CD4-positive, alpha-beta memory T cell (primary cell): ENCODE measurements around the gene EIF4E1B. TPM values are rescaled to one million over a fixed set of nuclear protein-coding genes. Genes with fewer than 3 reads are reported as not detected.
A peak's percentile ranks its signal among the peaks of the same experiment; 100 is the strongest.
"Not testable (repeated sequence)": the region's sequence is repeated elsewhere in the genome, so short reads cannot be mapped to it uniquely, and the experiment has no call there.

Source experiments
- CTCF ChIA-PET: fragments of 350-600 bp; sonication (Branson Sonifier 250); formaldehyde crosslinking; loops from one replicate; lab custom pipeline; 2021; ENCODE audit warnings: inconsistent platforms; ENCODE audit not compliant: partially characterized antibody; lab: Charles Lee
- POLR2A ChIA-PET: fragments of 350-600 bp; sonication (Branson Sonifier 250); formaldehyde crosslinking; loops from one replicate; lab custom pipeline; 2021; ENCODE audit not compliant: partially characterized antibody; lab: Charles Lee
- DNase-seq, 5 donors: peaks; one replicate each; pipeline versions ENCODE4 v3.0.0 to v3.0.0-alpha.2; 2020 to 2022; ENCODE audit warnings: mixed read lengths in 1 of 5
- H3K27ac ChIP-seq: one replicate; pipeline ENCODE4 v1.7.0; 2013; ENCODE audit warnings: low read depth, low read length
- H3K27me3 ChIP-seq: 2 replicates; pipeline ENCODE4 v1.7.0; 2013; ENCODE audit warnings: mild to moderate bottlenecking, low read length, moderate library complexity; ENCODE audit not compliant: insufficient read depth
- H3K36me3 ChIP-seq: 2 replicates; pipeline ENCODE4 v1.7.0; 2013; ENCODE audit warnings: mild to moderate bottlenecking, low read length, moderate library complexity; ENCODE audit not compliant: insufficient read depth
- H3K4me1 ChIP-seq: 2 replicates; pipeline ENCODE4 v1.7.0; 2013; ENCODE audit warnings: mild to moderate bottlenecking, low read length, moderate library complexity; ENCODE audit not compliant: insufficient read depth
- H3K4me3 ChIP-seq, 2 donors: one replicate each; pipeline ENCODE4 v1.7.0; 2013; ENCODE audit warnings: low read length in 2 of 2, mild to moderate bottlenecking in 1 of 2
- H3K9me3 ChIP-seq, 2 donors: one replicate each; pipeline ENCODE4 v1.7.0; 2013; ENCODE audit warnings: low read length in 2 of 2, control low read depth in 1 of 2; ENCODE audit not compliant: control insufficient read depth in 1 of 2
- H3K27ac Mint-ChIP-seq, 7 donors: one replicate each; pipeline ENCODE4 v1.8.0; 2020 to 2021; ENCODE audit warnings: mixed read lengths in 7 of 7, mild to moderate bottlenecking in 6 of 7, inconsistent platforms in 3 of 7, moderate library complexity in 3 of 7
- H3K27me3 Mint-ChIP-seq, 2 donors: one replicate each; pipeline ENCODE4 v1.8.0; 2020 to 2021; ENCODE audit warnings: mixed read lengths in 2 of 2
- H3K36me3 Mint-ChIP-seq, 2 donors: one replicate each; pipeline ENCODE4 v1.8.0; 2020 to 2021; ENCODE audit warnings: mixed read lengths in 2 of 2, inconsistent platforms in 1 of 2, mild to moderate bottlenecking in 1 of 2
- H3K4me1 Mint-ChIP-seq, 4 donors: one replicate each; pipeline ENCODE4 v1.8.0; 2020 to 2021; ENCODE audit warnings: mixed read lengths in 4 of 4, mild to moderate bottlenecking in 1 of 4
- H3K4me3 Mint-ChIP-seq, 8 donors: one replicate each; pipeline ENCODE4 v1.8.0; 2020 to 2021; ENCODE audit warnings: mixed read lengths in 8 of 8, mild to moderate bottlenecking in 7 of 8, moderate library complexity in 6 of 8, inconsistent platforms in 3 of 8
- H3K9me3 Mint-ChIP-seq, 8 donors: one replicate each; pipeline ENCODE4 v1.8.0; 2020 to 2021; ENCODE audit warnings: mixed read lengths in 8 of 8, mild to moderate bottlenecking in 5 of 8, inconsistent platforms in 3 of 8, moderate library complexity in 1 of 8
- intact Hi-C: fragments of 100-400 bp; cut with micrococcal nuclease; formaldehyde crosslinking; loops from one replicate; pipeline ENCODE4 v1.15.1; 2023
- polyA plus RNA-seq, 2 donors: library from polyadenylated mRNA; unstranded; fragments of 300-500 nt; fragmentation: Illumina TruSeq; gene quantifications; one replicate each; pipeline ENCODE4 v1.2.3, GENCODE V29; 2021
- total RNA-seq, 2 experiments: library from RNA; stranded (reverse); gene quantifications; one replicate each; pipeline ENCODE4 v1.2.3, GENCODE V29; 2021

The EIF4E1B gene
- total and polyA plus RNA-seq, 4 experiments from 2014 or later, result not detected

DNA sequence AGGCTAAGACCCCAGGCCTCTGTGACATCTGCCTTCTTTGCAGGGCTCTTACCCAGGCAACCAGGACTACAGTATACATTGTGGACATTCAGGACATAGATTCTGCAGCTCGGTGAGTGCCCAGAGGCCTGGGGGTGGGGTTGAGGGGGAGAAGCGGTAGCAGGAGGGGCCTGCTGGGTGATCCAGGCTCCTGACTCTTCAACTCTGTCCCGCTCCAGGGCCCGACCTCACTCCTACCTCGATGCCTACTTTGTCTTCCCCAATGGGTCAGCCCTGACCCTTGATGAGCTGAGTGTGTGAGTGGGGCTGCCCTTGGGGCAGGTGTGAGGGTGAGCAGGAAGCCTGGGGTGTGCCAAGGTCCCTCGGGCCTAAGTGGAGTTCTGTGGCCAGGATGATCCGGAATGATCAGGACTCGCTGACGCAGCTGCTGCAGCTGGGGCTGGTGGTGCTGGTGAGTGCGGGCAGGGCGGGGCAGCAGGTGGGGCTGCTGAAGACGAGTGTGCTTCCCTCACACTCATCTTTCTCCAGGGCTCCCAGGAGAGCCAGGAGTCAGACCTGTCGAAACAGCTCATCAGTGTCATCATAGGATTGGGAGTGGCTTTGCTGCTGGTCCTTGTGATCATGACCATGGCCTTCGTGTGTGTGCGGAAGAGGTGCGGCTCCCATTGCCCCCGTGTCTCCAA lies 40.3 kb upstream of the EIF4E1B start:
- ChIA-PET POLR2A (no interaction called here), CTCF (interaction anchor here (1.3 to 1.7 kb wide), 2 partner anchors 12 to 17 kb away, joined by 3 to 6 read pairs; no protein-coding TSS in a partner anchor)
- H3K9me3 Mint-ChIP-seq, result peaks cover 0 to 7% (median 4%) of the 10 kb centered on the region in 8 donors
- Histone ChIP-seq H3K4me1 (no peaks in the 10 kb centered on the region), H3K27ac (no peak overlapping the region), H3K9me3 (peaks cover 0 to 3% of the 10 kb centered on the region in 2 donors), H3K4me3 (no peak overlapping the region), H3K27me3 (no peaks in the 10 kb centered on the region), H3K36me3 (no peaks in the 10 kb centered on the region)
- no peak overlapping the region for H3K27ac Mint-ChIP-seq
- peaks cover 0 to 1% of the 10 kb centered on the region in 2 donors for H3K27me3 Mint-ChIP-seq
- peaks cover 0 to 3% (median 0%) of the 10 kb centered on the region in 4 donors for H3K4me1 Mint-ChIP-seq
- H3K36me3 Mint-ChIP-seq, result no peaks in the 10 kb centered on the region
- intact Hi-C loops, result no loop called here
- no peak overlapping the region for H3K4me3 Mint-ChIP-seq
- DNase-seq, result no peak

DNA sequence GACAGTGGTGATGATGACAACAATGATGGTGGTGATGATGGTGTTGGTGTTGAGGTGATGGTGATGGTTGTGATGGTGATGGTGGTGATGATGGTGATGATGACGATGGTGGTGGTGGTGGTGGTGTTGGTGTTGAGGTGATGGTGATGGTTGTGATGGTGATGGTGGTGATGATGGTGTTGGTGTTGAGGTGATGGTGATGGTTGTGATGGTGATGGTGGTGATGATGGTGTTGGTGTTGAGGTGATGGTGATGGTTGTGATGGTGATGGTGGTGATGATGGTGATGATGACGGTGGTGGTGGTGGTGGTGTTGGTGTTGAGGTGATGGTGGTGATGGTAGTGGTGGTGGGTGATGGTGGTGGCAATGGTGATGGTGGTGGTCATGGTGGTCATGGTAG lies 38.8 kb upstream of the EIF4E1B start:
- POLR2A ChIA-PET, H3K9me3 Mint-ChIP-seq, DNase-seq, H3K4me1 ChIP-seq, H3K9me3 ChIP-seq, H3K27ac ChIP-seq, CTCF ChIA-PET, H3K4me1 Mint-ChIP-seq, H3K27me3 ChIP-seq, H3K27me3 Mint-ChIP-seq, H3K4me3 Mint-ChIP-seq, intact Hi-C loops, H3K36me3 ChIP-seq, H3K4me3 ChIP-seq, H3K27ac Mint-ChIP-seq, H3K36me3 Mint-ChIP-seq: not testable (repeated sequence)

DNA sequence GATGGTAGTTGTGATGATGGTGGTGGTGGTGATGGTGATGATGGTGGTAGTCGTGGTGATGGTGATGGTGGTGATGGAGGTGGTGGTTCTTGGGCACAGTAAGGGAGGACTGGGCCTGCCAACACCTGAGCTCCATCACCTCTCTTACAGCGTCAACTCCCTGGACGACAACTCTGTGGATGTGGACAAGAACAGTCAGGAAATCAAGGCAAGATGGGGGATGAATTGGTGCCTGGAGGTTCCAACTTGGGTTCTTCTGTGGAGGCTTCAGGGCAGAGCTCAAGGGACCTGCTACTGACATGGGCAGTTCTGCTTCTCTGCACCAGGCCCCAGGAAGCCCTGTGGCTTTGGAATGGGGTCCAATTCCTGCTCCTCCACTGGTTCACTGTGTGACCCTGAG lies 37.9 kb upstream of the EIF4E1B start:
- CTCF ChIA-PET, result interaction anchor here (1.5 kb wide), 1 partner anchor 9 kb away, joined by 3 read pairs; no protein-coding TSS in a partner anchor
- H3K9me3 ChIP-seq, result no peaks in the 10 kb centered on the region
- no peaks in the 10 kb centered on the region for H3K27me3 ChIP-seq
- intact Hi-C loops, result no loop called here
- no peak overlapping the region for H3K27ac ChIP-seq
- H3K9me3 Mint-ChIP-seq, result no peaks in the 10 kb centered on the region
- no peaks in the 10 kb centered on the region for H3K27me3 Mint-ChIP-seq
- no peak for DNase-seq
- H3K4me1 Mint-ChIP-seq, result peaks cover 3 to 9% (median 6%) of the 10 kb centered on the region in 4 donors
- H3K4me3 Mint-ChIP-seq, result no peak overlapping the region
- peaks cover 6% of the 10 kb centered on the region for H3K4me1 ChIP-seq
- no peak overlapping the region for H3K27ac Mint-ChIP-seq
- H3K4me3 ChIP-seq, result no peak overlapping the region
- H3K36me3 Mint-ChIP-seq, result no peaks in the 10 kb centered on the region
- no peaks in the 10 kb centered on the region for H3K36me3 ChIP-seq
- POLR2A ChIA-PET, result no interaction called here

DNA sequence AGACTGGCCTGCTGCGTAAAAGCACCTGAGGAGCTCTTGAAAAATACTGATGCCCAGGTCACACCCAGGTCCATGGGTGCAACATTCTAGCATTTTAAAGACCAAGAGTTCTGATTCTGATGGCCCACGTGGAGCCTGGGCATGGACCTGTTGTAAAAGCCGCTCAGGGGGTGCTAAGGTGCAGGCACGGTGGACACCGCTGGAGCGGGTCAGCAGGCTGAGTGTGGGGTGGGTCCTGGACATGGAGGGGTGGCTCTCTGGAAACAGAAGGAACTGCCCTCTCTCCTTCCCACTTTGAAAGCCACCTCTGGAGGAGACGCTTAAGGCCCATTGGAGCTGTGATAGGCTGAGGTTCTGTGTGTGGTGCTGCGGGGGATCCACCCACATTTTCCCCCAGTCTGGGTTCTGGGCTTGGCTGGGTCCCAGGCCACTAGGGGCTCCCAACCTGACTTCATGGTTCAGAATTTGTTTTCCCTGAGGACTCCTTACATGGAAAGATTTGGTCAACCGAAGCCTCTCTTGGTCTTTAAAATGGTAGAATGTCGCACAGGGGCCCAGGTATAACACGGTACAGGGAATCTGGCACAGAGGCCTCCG lies 37.1 kb upstream of the EIF4E1B start:
- no peaks in the 10 kb centered on the region for H3K9me3 Mint-ChIP-seq
- H3K4me1 Mint-ChIP-seq, result peaks cover 0 to 9% (median 6%) of the 10 kb centered on the region in 4 donors
- DNase-seq, result no peak
- POLR2A ChIA-PET, result no interaction called here
- peak overlapping the region in 2 of 7 donors; percentile 37 to 64 for H3K27ac Mint-ChIP-seq
- Histone ChIP-seq H3K27me3 (no peaks in the 10 kb centered on the region), H3K4me3 (no peak overlapping the region), H3K27ac (no peak overlapping the region), H3K4me1 (peaks cover 6% of the 10 kb centered on the region), H3K36me3 (no peaks in the 10 kb centered on the region), H3K9me3 (no peaks in the 10 kb centered on the region)
- H3K4me3 Mint-ChIP-seq, result peak overlapping the region in 1 of 8 donors; percentile 42
- no peaks in the 10 kb centered on the region for H3K36me3 Mint-ChIP-seq
- H3K27me3 Mint-ChIP-seq, result no peaks in the 10 kb centered on the region
- intact Hi-C loops, result no loop called here
- CTCF ChIA-PET, result interaction anchor here (1.5 kb wide), 1 partner anchor 10 kb away, joined by 3 read pairs; no protein-coding TSS in a partner anchor

DNA sequence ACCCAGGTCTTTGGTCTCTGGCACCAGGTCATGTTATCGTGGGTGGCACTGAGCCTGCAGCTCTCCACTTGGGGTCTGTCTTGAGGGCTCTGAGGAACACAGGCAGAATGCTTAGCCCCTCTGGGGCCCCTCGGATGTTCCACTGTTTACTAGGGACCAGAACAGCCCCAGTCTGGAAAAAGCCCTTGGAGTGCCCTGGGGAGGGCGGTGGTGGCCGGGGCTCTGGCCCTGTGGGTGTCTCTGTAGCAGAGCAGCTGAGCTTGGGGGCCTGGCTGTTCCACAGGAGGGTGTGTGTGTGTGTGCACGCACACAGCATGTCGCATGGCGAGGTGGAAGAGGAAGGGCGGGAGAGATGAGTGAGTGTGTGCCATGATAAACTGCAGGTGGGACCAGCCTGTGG lies 35.9 kb upstream of the EIF4E1B start:
- H3K4me3 Mint-ChIP-seq, result peak overlapping the region in 1 of 8 donors; percentile 77
- no peaks in the 10 kb centered on the region for H3K27me3 Mint-ChIP-seq
- H3K27ac ChIP-seq, result no peak overlapping the region
- H3K4me3 ChIP-seq, result no peak overlapping the region
- no peaks in the 10 kb centered on the region for H3K9me3 Mint-ChIP-seq
- H3K36me3 ChIP-seq, result no peaks in the 10 kb centered on the region
- peaks cover 6% of the 10 kb centered on the region for H3K4me1 ChIP-seq
- no peaks in the 10 kb centered on the region for H3K9me3 ChIP-seq
- no peaks in the 10 kb centered on the region for H3K27me3 ChIP-seq
- DNase-seq, result no peak
- H3K4me1 Mint-ChIP-seq, result peaks cover 0 to 9% (median 6%) of the 10 kb centered on the region in 4 donors
- ChIA-PET POLR2A (no interaction called here), CTCF (no interaction called here)
- peak overlapping the region in 1 of 7 donors; percentile 83 for H3K27ac Mint-ChIP-seq
- intact Hi-C loops, result no loop called here
- H3K36me3 Mint-ChIP-seq, result no peaks in the 10 kb centered on the region

DNA sequence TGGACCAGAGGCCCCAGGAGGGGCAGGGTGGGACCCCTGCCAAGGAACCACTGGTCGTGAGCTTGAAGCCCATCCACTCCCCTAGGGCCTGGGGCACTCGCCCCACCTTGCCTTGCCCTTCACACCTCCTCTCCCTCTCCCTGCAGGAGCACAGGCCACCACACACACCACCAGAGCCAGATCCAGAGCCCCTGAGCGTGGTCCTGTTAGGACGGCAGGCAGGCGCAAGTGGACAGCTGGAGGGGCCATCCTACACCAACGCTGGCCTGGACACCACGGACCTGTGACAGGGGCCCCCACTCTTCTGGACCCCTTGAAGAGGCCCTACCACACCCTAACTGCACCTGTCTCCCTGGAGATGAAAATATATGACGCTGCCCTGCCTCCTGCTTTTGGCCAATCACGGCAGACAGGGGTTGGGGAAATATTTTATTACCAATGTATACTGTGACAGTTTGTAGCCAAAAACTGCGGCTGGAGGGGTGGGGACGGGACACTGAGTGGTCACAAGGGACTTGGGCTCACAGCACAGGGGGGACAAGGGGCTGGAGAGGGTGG lies 35.0 kb upstream of the EIF4E1B start:
- Mint-ChIP-seq H3K36me3 (no peaks in the 10 kb centered on the region), H3K9me3 (no peaks in the 10 kb centered on the region), H3K4me3 (peak overlapping the region in 3 of 8 donors; percentile 31 to 89 (median 39)), H3K4me1 (peaks cover 0 to 9% (median 6%) of the 10 kb centered on the region in 4 donors), H3K27me3 (no peaks in the 10 kb centered on the region), H3K27ac (peak overlapping the region in 1 of 7 donors; percentile 46)
- DNase-seq, result no peak
- Histone ChIP-seq H3K4me3 (no peak overlapping the region), H3K27me3 (no peaks in the 10 kb centered on the region), H3K4me1 (peaks cover 6% of the 10 kb centered on the region), H3K27ac (no peak overlapping the region), H3K36me3 (no peaks in the 10 kb centered on the region), H3K9me3 (no peaks in the 10 kb centered on the region)
- ChIA-PET CTCF (interaction anchor here (0.9 to 2.3 kb wide), 6 partner anchors 12 to 178 kb away, joined by 3 to 18 read pairs (median 6); partner anchors contain the start of genes CLTB and TSPAN17), POLR2A (interaction anchor here (1.8 kb wide), 1 partner anchor 52 kb away, joined by 7 read pairs; no protein-coding TSS in a partner anchor)
- intact Hi-C loops, result no loop called here
